ENCODE results near the gene ASAP2. TPM values are rescaled to one million over a fixed set of nuclear protein-coding genes. Genes with fewer than 3 reads are reported as not detected.

Gene ASAP2
- total RNA-seq, 1 experiment from 2014 or later: 14.3 TPM

DNA sequence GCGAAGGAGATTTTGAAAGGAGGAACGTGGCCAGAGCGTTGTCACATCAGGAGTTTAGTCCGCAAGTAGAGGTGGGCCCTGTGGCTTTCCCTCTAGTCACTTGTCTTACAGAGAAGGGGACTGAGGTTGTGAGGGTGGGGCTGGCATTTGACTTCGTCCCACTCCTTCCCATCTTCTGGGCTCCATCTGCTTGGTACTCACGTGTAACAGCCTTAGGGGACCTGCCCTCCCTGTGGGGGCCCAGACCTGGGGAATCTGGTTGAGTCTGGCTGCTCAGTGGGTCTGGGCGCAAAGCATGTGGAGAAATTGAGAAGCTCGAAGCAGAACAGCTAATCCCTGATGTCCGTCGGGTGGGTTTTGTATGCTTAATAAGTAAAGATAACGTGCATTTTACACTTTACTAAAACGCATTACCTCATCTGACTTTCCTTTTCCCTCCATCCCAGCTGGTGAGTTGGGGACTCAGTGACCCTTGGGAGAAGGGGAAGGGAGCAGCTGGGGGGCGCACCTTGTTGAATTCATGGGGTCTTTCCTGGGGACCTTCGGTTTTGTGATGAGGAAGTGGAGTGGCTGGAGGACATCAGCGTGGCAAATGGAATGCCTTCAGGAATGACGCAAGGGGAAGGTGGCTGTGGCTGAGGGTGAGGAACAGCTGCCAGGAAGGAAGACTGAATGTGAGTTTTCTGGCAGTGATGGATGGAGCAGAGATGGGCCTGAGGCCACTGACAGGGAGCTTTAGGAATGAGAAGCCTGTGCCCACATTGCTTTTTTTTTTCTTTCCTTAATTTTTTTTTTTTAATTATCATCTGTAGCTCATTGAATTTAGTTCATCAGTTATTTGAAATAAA lies 44.8 kb downstream of the ASAP2 start (continued):
- TF ChIP-seq, protein P1, sequence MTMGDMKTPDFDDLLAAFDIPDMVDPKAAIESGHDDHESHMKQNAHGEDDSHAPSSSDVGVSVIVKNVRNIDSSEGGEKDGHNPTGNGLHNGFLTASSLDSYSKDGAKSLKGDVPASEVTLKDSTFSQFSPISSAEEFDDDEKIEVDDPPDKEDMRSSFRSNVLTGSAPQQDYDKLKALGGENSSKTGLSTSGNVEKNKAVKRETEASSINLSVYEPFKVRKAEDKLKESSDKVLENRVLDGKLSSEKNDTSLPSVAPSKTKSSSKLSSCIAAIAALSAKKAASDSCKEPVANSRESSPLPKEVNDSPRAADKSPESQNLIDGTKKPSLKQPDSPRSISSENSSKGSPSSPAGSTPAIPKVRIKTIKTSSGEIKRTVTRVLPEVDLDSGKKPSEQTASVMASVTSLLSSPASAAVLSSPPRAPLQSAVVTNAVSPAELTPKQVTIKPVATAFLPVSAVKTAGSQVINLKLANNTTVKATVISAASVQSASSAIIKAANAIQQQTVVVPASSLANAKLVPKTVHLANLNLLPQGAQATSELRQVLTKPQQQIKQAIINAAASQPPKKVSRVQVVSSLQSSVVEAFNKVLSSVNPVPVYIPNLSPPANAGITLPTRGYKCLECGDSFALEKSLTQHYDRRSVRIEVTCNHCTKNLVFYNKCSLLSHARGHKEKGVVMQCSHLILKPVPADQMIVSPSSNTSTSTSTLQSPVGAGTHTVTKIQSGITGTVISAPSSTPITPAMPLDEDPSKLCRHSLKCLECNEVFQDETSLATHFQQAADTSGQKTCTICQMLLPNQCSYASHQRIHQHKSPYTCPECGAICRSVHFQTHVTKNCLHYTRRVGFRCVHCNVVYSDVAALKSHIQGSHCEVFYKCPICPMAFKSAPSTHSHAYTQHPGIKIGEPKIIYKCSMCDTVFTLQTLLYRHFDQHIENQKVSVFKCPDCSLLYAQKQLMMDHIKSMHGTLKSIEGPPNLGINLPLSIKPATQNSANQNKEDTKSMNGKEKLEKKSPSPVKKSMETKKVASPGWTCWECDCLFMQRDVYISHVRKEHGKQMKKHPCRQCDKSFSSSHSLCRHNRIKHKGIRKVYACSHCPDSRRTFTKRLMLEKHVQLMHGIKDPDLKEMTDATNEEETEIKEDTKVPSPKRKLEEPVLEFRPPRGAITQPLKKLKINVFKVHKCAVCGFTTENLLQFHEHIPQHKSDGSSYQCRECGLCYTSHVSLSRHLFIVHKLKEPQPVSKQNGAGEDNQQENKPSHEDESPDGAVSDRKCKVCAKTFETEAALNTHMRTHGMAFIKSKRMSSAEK (CRISPR knock-in tag; IDR thresholded peaks at IDR 0.05; ENCODE audit: borderline replicate concordance): no peak

DNA sequence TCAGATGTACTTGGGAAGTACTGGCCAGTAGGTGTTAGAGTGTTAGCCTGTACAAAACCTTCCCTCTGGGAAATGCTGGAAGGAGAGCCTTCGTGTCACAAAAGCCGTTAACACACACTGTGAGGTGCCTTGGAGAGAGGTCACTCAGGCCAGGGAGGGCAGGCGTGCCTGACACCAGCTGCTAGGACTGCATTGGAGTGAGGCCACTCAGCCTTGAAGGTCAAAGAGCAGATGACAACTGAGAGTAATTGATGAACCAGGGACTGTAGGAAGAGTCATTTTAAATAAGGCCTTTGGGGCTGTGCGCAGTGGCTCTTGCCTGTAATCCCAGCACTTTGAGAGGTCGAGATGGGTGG lies 45.4 kb downstream of the ASAP2 start:
- ChIA-PET CTCF (interaction anchor here (0.6 to 1.5 kb wide), 6 partner anchors 8 to 845 kb away, joined by 3 to 5 read pairs (median 3); no protein-coding TSS in a partner anchor), POLR2A (no interaction called here)
- DNase-seq (ENCODE audit: low spot score): no peak
- no peaks in the 10 kb centered on the region for H3K9me3 Mint-ChIP-seq
- peak overlapping the region; percentile 77; the same call in 1 of the 2 replicates for H3K27ac Mint-ChIP-seq
- ATAC-seq: no peak
- peaks cover 31% of the 10 kb centered on the region for H3K4me1 Mint-ChIP-seq
- H3K36me3 Mint-ChIP-seq: no peaks in the 10 kb centered on the region
- no peaks in the 10 kb centered on the region for H3K27me3 Mint-ChIP-seq (ENCODE audit: low read depth)
- no peak overlapping the region for H3K4me3 Mint-ChIP-seq
- TF ChIP-seq ESRRA (CRISPR knock-in tag; IDR thresholded peaks at IDR 0.05; ENCODE audit: borderline replicate concordance): no peak
- TF ChIP-seq FOXK1 (CRISPR knock-in tag; IDR thresholded peaks at IDR 0.05): no peak
- TF ChIP-seq ZNF263 (CRISPR knock-in tag; IDR thresholded peaks at IDR 0.05; ENCODE audit: low read depth): no peak
- no peak for TF ChIP-seq ZNF396 (CRISPR knock-in tag; IDR thresholded peaks at IDR 0.05; ENCODE audit: borderline replicate concordance)
- TF ChIP-seq, protein P2, sequence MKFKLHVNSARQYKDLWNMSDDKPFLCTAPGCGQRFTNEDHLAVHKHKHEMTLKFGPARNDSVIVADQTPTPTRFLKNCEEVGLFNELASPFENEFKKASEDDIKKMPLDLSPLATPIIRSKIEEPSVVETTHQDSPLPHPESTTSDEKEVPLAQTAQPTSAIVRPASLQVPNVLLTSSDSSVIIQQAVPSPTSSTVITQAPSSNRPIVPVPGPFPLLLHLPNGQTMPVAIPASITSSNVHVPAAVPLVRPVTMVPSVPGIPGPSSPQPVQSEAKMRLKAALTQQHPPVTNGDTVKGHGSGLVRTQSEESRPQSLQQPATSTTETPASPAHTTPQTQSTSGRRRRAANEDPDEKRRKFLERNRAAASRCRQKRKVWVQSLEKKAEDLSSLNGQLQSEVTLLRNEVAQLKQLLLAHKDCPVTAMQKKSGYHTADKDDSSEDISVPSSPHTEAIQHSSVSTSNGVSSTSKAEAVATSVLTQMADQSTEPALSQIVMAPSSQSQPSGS (CRISPR knock-in tag; IDR thresholded peaks at IDR 0.05; ENCODE audit: borderline replicate concordance, low read depth): no peak
- TF ChIP-seq ZNF671 (CRISPR knock-in tag; IDR thresholded peaks at IDR 0.05): no peak
- no peak for TF ChIP-seq GABPB1 (CRISPR knock-in tag; IDR thresholded peaks at IDR 0.05)
- TF ChIP-seq, protein P3, sequence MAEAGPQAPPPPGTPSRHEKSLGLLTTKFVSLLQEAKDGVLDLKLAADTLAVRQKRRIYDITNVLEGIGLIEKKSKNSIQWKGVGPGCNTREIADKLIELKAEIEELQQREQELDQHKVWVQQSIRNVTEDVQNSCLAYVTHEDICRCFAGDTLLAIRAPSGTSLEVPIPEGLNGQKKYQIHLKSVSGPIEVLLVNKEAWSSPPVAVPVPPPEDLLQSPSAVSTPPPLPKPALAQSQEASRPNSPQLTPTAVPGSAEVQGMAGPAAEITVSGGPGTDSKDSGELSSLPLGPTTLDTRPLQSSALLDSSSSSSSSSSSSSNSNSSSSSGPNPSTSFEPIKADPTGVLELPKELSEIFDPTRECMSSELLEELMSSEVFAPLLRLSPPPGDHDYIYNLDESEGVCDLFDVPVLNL (CRISPR knock-in tag; IDR thresholded peaks at IDR 0.05; ENCODE audit: borderline replicate concordance, low read depth): no peak
- TF ChIP-seq GTF2I (CRISPR knock-in tag; conservative IDR thresholded peaks at IDR 0.05): no peak
- no peak for TF ChIP-seq FOXP1 (CRISPR knock-in tag; IDR thresholded peaks at IDR 0.05; ENCODE audit: borderline replicate concordance)
- TF ChIP-seq NR1H2 (CRISPR knock-in tag; IDR thresholded peaks at IDR 0.05): no peak
- TF ChIP-seq, protein P4, sequence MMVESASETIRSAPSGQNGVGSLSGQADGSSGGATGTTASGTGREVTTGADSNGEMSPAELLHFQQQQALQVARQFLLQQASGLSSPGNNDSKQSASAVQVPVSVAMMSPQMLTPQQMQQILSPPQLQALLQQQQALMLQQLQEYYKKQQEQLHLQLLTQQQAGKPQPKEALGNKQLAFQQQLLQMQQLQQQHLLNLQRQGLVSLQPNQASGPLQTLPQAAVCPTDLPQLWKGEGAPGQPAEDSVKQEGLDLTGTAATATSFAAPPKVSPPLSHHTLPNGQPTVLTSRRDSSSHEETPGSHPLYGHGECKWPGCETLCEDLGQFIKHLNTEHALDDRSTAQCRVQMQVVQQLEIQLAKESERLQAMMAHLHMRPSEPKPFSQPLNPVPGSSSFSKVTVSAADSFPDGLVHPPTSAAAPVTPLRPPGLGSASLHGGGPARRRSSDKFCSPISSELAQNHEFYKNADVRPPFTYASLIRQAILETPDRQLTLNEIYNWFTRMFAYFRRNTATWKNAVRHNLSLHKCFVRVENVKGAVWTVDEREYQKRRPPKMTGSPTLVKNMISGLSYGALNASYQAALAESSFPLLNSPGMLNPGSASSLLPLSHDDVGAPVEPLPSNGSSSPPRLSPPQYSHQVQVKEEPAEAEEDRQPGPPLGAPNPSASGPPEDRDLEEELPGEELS (CRISPR knock-in tag; IDR thresholded peaks at IDR 0.05): no peak
- TF ChIP-seq RORB (CRISPR knock-in tag; IDR thresholded peaks at IDR 0.05): no peak
- TF ChIP-seq, protein P5, sequence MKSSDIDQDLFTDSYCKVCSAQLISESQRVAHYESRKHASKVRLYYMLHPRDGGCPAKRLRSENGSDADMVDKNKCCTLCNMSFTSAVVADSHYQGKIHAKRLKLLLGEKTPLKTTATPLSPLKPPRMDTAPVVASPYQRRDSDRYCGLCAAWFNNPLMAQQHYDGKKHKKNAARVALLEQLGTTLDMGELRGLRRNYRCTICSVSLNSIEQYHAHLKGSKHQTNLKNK (CRISPR knock-in tag; IDR thresholded peaks at IDR 0.05): no peak

All from WTC11 (cell line).